Measurements from ENCODE around the gene LYZ.

LYZ gene

DNA sequence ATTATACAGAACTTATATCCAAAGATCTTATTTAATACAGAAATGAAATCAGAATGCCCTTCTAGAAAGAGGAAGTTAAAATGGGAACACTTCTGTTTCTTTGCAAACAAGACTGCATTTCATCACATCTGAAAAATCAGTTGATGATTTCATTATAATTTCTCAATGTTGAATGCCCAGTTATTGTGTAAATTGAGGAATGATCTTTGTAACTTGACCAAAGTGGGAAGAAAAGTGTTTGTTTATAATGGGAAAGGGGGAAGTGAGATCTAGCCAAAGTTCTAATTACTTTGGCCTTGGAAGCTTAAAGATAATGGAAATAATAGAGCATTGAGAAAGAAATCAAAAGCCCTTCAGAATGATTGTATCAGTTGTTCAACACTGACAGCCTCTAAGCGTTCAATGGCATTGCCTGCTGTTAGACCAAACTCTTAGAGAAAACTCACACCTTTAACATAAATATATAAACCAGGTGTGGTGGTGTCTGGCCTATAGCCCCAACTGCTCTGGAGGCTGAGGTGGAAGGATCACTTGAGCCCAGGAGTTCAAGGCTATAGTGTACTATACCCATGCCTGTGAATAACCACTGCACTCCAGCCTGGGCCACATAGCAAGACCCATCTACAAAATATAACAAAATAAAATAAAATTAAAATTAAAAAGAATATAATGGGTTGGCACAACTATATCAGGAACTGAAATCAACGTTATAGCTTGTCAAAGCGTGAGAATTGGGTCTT lies 9.9 kb upstream of the LYZ start:
- no peak for TF ChIP-seq BHLHE40 (IDR thresholded peaks at IDR 0.05; ENCODE audit: borderline replicate concordance)
- POLR2A ChIA-PET = no interaction called here
- CTCF ChIA-PET = no interaction called here
- DNase-seq (ENCODE audit: extremely low spot score) = no peak

DNA sequence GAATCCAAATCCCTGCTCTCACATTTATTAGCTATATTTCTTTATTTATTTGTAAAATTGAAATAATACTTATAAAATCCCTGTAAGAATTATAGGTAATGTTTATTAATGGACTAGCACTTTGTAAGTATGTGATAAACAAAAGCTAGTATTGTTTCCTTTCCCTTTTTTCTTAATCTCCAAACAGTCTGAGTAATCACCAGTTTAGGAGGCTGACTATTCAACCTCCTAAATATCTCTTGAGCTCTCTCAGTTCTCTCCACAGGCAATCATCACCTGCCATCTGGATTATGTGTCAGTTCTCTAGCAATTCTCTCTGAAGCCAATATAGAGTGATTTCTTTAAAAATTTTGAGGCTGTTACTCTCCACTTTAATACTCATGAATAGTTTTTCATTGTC lies 9.2 kb upstream of the LYZ start:
- ChIA-PET CTCF (no interaction called here), POLR2A (no interaction called here)
- TF ChIP-seq L3MBTL2 (conservative IDR thresholded peaks at IDR 0.05) = no peak
- TF ChIP-seq ELF4 (IDR thresholded peaks at IDR 0.05) = no peak
- no peak for DNase-seq (ENCODE audit: extremely low spot score)

DNA sequence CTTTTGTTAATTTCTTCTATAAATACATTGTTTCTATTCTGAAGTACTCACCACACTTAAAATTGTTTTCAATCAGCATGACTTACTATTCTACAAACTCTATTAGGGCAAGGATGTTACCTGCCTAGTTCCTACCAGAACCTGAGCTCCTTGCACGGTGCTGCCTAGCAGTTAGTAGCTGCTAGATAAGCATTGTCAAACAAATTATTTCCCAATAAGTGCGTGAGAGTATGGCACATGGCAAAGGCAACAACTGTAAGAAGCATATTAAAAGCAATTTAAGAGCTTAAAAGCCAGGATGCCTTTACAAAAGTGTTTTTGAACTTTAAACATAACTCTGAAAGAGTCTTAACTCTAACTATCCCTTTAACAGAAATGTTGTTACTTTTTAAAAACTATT lies 8.2 kb upstream of the LYZ start:
- ChIA-PET POLR2A (no interaction called here), CTCF (no interaction called here)
- TF ChIP-seq SP1 (IDR thresholded peaks at IDR 0.05) = no peak
- no peak for TF ChIP-seq ZNF384 (IDR thresholded peaks at IDR 0.05)
- TF ChIP-seq SUZ12 (IDR thresholded peaks at IDR 0.05) = no peak
- TF ChIP-seq FOXM1 (IDR thresholded peaks at IDR 0.05; ENCODE audit: borderline replicate concordance) = no peak
- TF ChIP-seq L3MBTL2 (conservative IDR thresholded peaks at IDR 0.05) = no peak
- no peak for TF ChIP-seq CTBP1 (IDR thresholded peaks at IDR 0.05; ENCODE audit: borderline replicate concordance)
- TF ChIP-seq TARDBP (IDR thresholded peaks at IDR 0.05) = no peak
- no peak for TF ChIP-seq ELF4 (IDR thresholded peaks at IDR 0.05)
- no peak for TF ChIP-seq FOXK2 (IDR thresholded peaks at IDR 0.05)
- TF ChIP-seq HDGF (IDR thresholded peaks at IDR 0.05; ENCODE audit: borderline replicate concordance) = no peak
- TF ChIP-seq, protein P1, sequence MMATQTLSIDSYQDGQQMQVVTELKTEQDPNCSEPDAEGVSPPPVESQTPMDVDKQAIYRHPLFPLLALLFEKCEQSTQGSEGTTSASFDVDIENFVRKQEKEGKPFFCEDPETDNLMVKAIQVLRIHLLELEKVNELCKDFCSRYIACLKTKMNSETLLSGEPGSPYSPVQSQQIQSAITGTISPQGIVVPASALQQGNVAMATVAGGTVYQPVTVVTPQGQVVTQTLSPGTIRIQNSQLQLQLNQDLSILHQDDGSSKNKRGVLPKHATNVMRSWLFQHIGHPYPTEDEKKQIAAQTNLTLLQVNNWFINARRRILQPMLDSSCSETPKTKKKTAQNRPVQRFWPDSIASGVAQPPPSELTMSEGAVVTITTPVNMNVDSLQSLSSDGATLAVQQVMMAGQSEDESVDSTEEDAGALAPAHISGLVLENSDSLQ (IDR thresholded peaks at IDR 0.05) = no peak
- no peak for DNase-seq (ENCODE audit: extremely low spot score)

DNA sequence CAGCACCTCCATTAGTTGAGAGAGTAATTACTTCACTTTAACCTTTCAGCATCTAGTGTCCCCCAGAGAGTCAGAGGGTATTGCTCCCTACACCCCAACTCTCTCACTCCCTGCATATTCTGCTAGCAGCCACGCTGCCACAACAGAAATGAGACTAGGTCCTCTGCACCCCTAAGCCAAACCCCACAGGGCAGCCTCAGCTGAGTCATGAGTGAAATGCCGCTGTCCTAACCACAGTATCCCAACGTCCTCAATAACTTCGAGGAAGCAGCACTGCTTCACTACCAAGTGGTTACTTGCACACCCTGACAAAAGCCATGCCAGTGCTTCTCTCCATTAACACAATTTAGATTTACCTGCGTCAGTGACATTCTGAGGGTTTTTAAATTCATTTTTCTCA lies 6.9 kb upstream of the LYZ start:
- POLR2A ChIA-PET = interaction anchor here (1.3 kb wide), 1 partner anchor 10 kb away, joined by 3 read pairs; no protein-coding TSS in a partner anchor
- DNase-seq (ENCODE audit: extremely low spot score) = no peak
- CTCF ChIA-PET = no interaction called here
- TF ChIP-seq, protein P1 (IDR thresholded peaks at IDR 0.05) = no peak
- TF ChIP-seq BHLHE40 (IDR thresholded peaks at IDR 0.05; ENCODE audit: borderline replicate concordance) = no peak
- no peak for TF ChIP-seq LEF1 (IDR thresholded peaks at IDR 0.05; ENCODE audit: borderline replicate concordance)
- TF ChIP-seq SP1 (IDR thresholded peaks at IDR 0.05) = no peak
- TF ChIP-seq ELF4 (IDR thresholded peaks at IDR 0.05) = no peak
- TF ChIP-seq ARNT (IDR thresholded peaks at IDR 0.05) = no peak
- no peak for TF ChIP-seq ZNF384 (IDR thresholded peaks at IDR 0.05)
- no peak for TF ChIP-seq SUZ12 (IDR thresholded peaks at IDR 0.05)
- TF ChIP-seq L3MBTL2 (conservative IDR thresholded peaks at IDR 0.05) = no peak
- no peak for TF ChIP-seq FOXM1 (IDR thresholded peaks at IDR 0.05; ENCODE audit: borderline replicate concordance)
- TF ChIP-seq HDGF (IDR thresholded peaks at IDR 0.05; ENCODE audit: borderline replicate concordance) = no peak
- TF ChIP-seq FOXA1 (IDR thresholded peaks at IDR 0.05) = no peak
- no peak for TF ChIP-seq NFRKB (IDR thresholded peaks at IDR 0.05)
- no peak for TF ChIP-seq TARDBP (IDR thresholded peaks at IDR 0.05)
- no peak for TF ChIP-seq CTBP1 (IDR thresholded peaks at IDR 0.05; ENCODE audit: borderline replicate concordance)
- TF ChIP-seq FOXK2 (IDR thresholded peaks at IDR 0.05) = no peak

DNA sequence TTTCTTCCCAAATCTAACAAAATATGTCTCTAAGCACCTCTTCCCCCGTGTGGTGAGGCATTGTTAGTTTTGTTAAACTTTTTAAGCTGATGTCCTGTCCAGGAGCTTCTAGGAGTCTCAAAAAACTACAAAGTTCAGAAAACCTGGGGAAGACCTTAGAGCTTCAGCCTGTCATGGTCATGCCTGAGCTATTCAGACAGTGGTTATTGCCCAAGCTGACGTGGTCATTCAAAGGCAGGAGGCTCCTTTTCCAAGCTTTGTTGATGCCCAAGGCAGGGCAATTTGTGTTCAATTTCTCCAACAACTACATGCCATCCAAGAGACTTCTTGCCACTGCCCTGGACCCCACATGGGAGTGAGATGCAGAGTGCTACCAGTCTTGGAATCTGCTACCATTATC lies 5.8 kb upstream of the LYZ start:
- POLR2A ChIA-PET = interaction anchor here (1.3 kb wide), 1 partner anchor 12 kb away, joined by 3 read pairs; no protein-coding TSS in a partner anchor
- TF ChIP-seq BHLHE40 (IDR thresholded peaks at IDR 0.05; ENCODE audit: borderline replicate concordance) = no peak
- TF ChIP-seq SP1 (IDR thresholded peaks at IDR 0.05) = no peak
- CTCF ChIA-PET = interaction anchor here (0.7 to 1.2 kb wide), 2 partner anchors 11 to 16 kb away, joined by 3 to 4 read pairs; no protein-coding TSS in a partner anchor

DNA sequence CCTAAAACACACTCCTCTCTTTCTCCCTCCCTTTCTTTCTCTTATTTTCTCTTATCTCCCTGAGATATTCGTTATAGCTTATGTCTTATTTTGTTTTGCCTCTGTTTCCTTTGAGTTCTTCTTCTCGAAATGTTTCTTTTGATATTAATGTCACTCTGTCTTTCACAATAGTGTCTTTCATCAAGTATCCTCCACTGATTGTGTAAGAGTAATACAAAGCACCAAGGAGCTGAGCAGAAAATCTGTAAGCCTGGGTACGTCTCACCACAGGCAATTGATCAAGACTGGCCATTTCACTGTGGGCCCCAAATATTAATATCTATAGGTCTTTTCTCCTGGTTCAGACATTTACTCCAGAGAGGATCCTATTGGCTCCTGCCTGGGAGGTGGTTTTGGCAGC lies 4.8 kb upstream of the LYZ start:
- DNase-seq (ENCODE audit: extremely low spot score) = no peak
- ChIA-PET CTCF (interaction anchor here (1.2 kb wide), 1 partner anchor 15 kb away, joined by 3 read pairs; no protein-coding TSS in a partner anchor), POLR2A (no interaction called here)
- TF ChIP-seq TARDBP (IDR thresholded peaks at IDR 0.05) = no peak

More for the DNA sequence above, 5.8 kb upstream of the LYZ start:
- no peak for DNase-seq (ENCODE audit: extremely low spot score)

DNA sequence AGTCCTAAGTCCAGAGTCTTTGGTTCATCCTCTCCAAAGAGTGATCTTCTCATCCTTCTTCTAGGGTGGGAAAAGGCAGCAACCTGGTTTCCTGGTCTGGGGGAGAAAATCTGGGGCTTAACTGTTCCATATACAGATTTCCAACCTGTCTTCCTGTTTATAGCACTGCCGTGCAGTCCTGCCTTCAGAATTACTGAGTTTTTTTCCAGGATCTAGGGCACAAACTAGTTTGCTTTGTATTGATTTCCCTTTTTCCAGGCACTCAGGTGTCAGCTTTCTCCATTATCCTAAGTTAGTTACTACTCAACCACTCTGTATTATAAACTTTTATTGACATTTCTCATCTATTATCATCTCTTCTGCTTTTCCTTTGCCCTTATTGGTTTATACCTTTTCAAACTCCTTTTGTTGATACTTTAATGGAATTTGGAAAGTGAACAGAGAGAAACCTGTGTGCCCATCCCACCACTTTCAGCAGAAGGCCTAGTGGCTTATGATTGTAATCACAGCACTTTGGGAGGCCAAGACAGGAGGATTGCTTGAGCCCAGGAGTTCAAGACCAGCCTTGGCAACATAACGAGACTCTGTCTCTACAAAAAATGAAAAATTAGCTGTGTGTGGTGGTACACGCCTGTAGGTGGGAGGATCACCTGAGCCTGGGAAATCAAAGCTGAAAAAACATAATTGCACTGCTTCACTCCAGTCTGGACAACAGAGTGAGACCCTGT lies 4.1 kb upstream of the LYZ start:
- CTCF ChIA-PET = no interaction called here
- no peak for TF ChIP-seq SP1 (IDR thresholded peaks at IDR 0.05)
- no peak for TF ChIP-seq ZNF384 (IDR thresholded peaks at IDR 0.05)
- TF ChIP-seq BHLHE40 (IDR thresholded peaks at IDR 0.05; ENCODE audit: borderline replicate concordance) = no peak
- no peak for TF ChIP-seq LEF1 (IDR thresholded peaks at IDR 0.05; ENCODE audit: borderline replicate concordance)
- TF ChIP-seq, protein P1 (IDR thresholded peaks at IDR 0.05) = no peak
- no peak for TF ChIP-seq ELF4 (IDR thresholded peaks at IDR 0.05)
- TF ChIP-seq ARNT (IDR thresholded peaks at IDR 0.05) = no peak
- no peak for TF ChIP-seq NFRKB (IDR thresholded peaks at IDR 0.05)
- TF ChIP-seq TARDBP (IDR thresholded peaks at IDR 0.05) = no peak
- no peak for TF ChIP-seq FOXK2 (IDR thresholded peaks at IDR 0.05)
- TF ChIP-seq HDGF (IDR thresholded peaks at IDR 0.05; ENCODE audit: borderline replicate concordance) = no peak
- TF ChIP-seq SUZ12 (IDR thresholded peaks at IDR 0.05) = no peak
- POLR2A ChIA-PET = no interaction called here
- no peak for DNase-seq (ENCODE audit: extremely low spot score)
